SU-DHL-6 (cell line): ENCODE measurements around the gene ZNF763.
"Not testable (repeated sequence)": the region's sequence is repeated elsewhere in the genome, so short reads cannot be mapped to it uniquely, and the experiment has no call there.

Source experiments
- H2AFZ ChIP-seq: fragments of 200-600 bp; sonication (generic); 2 replicates; pipeline ENCODE4 v1.6.1; 2014; ENCODE audit warnings: low read depth, mild to moderate bottlenecking, moderate library complexity, mixed read lengths, antibody characterized with exemption, low read length; ENCODE audit not compliant: severe bottlenecking
- H3F3A ChIP-seq: fragments of 200-600 bp; shearing (Covaris generic); 2 replicates; pipeline ENCODE4 v1.6.0; 2016; ENCODE audit warnings: antibody characterized with exemption, mild to moderate bottlenecking; ENCODE audit not compliant: insufficient read depth
- H3K27ac ChIP-seq: fragments of 200-600 bp; sonication (generic); 2 replicates; pipeline ENCODE4 v1.5.1; 2016; ENCODE audit warnings: low read depth, mild to moderate bottlenecking, low read length, moderate library complexity, mixed read lengths
- H3K27me3 ChIP-seq: fragments of 200-600 bp; sonication (generic), shearing (Covaris generic); 2 replicates; pipeline ENCODE4 v1.6.0; 2014; ENCODE audit warnings: mild to moderate bottlenecking, low read length
- H3K36me3 ChIP-seq: fragments of 200-600 bp; sonication (generic); 2 replicates; pipeline ENCODE4 v1.6.1; 2014; ENCODE audit warnings: mild to moderate bottlenecking, low read length, mixed read lengths
- H3K4me2 ChIP-seq: fragments of 300-600, 200-600 bp; shearing (Covaris generic), sonication (generic); 2 replicates; pipeline ENCODE4 v1.6.0; 2014; ENCODE audit warnings: low read length, low read depth, mild to moderate bottlenecking; ENCODE audit not compliant: poor library complexity, severe bottlenecking
- H3K4me3 ChIP-seq: fragments of 200-600 bp; sonication (generic); 2 replicates; pipeline ENCODE4 v1.5.1; 2014; ENCODE audit warnings: antibody characterized with exemption, low read length, mild to moderate bottlenecking, mixed read lengths; ENCODE audit not compliant: insufficient read depth, poor library complexity, severe bottlenecking
- H3K79me2 ChIP-seq: fragments of 200-600 bp; sonication (generic); 2 replicates; pipeline ENCODE4 v1.6.1; 2014; ENCODE audit warnings: mild to moderate bottlenecking, low read length, moderate library complexity; ENCODE audit not compliant: insufficient read depth
- H3K9ac ChIP-seq: fragments of 200-600 bp; sonication (generic); 2 replicates; pipeline ENCODE4 v1.7.0; 2014; ENCODE audit warnings: mild to moderate bottlenecking, low read length
- H3K9me2 ChIP-seq: fragments of 200-600 bp; sonication (generic); replicated peaks from 2 replicates; pipeline ENCODE4 v1.6.1; 2014; ENCODE audit warnings: low read length; ENCODE audit not compliant: insufficient read depth
- H3K9me3 ChIP-seq: fragments of 200-600 bp; sonication (generic); 2 replicates; pipeline ENCODE4 v1.6.1; 2014; ENCODE audit warnings: low read length, mixed read lengths; ENCODE audit not compliant: insufficient read depth
- H4K20me1 ChIP-seq: fragments of 200-600 bp; sonication (generic); 2 replicates; pipeline ENCODE4 v1.6.1; 2014; ENCODE audit warnings: low read depth, mild to moderate bottlenecking, antibody characterized with exemption, low read length, moderate library complexity, mixed read lengths
- EZH2phosphoT487 ChIP-seq: fragments of 200-600 bp; sonication (generic), shearing (Covaris generic); conservative IDR thresholded peaks from 2 replicates; pipeline ENCODE4 v1.6.1; 2018; ENCODE audit warnings: mild to moderate bottlenecking, antibody characterized with exemption, low read length, moderate library complexity, mixed read lengths
- TF ChIP-seq, protein P1 (sequence below): fragments of 200-600 bp; sonication (generic); IDR thresholded peaks from one replicate; pipeline ENCODE4 v1.5.1; 2017; ENCODE audit warnings: antibody characterized with exemption, mild to moderate bottlenecking, low read length, moderate library complexity; ENCODE audit not compliant: insufficient read depth, poor library complexity, severe bottlenecking

Gene ZNF763

DNA sequence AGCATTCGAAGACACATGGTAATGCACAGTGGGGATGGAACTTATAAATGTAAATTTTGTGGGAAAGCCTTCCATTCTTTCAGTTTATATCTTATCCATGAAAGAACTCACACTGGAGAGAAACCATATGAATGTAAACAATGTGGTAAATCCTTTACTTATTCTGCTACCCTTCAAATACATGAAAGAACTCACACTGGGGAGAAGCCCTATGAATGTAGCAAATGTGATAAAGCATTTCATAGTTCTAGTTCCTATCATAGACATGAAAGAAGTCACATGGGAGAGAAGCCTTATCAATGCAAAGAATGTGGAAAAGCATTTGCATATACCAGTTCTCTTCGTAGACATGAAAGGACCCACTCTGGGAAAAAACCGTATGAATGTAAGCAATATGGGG lies 16.2 kb upstream of the ZNF763 start:
- peaks cover 82% of the 10 kb centered on the region for H3K9me3 ChIP-seq
- H3K27ac ChIP-seq, result no peak overlapping the region
- H3K79me2 ChIP-seq, result peaks cover 31% of the 10 kb centered on the region
- no peak overlapping the region for H2AFZ ChIP-seq
- H4K20me1 ChIP-seq, result no peaks in the 10 kb centered on the region
- H3K9me2 ChIP-seq, result no peaks in the 10 kb centered on the region
- no peaks in the 10 kb centered on the region for H3F3A ChIP-seq
- no peak overlapping the region for H3K9ac ChIP-seq
- no peak for TF ChIP-seq EZH2phosphoT487
- TF ChIP-seq, protein P1, sequence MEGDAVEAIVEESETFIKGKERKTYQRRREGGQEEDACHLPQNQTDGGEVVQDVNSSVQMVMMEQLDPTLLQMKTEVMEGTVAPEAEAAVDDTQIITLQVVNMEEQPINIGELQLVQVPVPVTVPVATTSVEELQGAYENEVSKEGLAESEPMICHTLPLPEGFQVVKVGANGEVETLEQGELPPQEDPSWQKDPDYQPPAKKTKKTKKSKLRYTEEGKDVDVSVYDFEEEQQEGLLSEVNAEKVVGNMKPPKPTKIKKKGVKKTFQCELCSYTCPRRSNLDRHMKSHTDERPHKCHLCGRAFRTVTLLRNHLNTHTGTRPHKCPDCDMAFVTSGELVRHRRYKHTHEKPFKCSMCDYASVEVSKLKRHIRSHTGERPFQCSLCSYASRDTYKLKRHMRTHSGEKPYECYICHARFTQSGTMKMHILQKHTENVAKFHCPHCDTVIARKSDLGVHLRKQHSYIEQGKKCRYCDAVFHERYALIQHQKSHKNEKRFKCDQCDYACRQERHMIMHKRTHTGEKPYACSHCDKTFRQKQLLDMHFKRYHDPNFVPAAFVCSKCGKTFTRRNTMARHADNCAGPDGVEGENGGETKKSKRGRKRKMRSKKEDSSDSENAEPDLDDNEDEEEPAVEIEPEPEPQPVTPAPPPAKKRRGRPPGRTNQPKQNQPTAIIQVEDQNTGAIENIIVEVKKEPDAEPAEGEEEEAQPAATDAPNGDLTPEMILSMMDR, result no peak
- no peak overlapping the region for H3K4me3 ChIP-seq
- no peaks in the 10 kb centered on the region for H3K27me3 ChIP-seq
- peaks cover 82% of the 10 kb centered on the region for H3K36me3 ChIP-seq
- H3K4me2 ChIP-seq, result no peak overlapping the region

DNA sequence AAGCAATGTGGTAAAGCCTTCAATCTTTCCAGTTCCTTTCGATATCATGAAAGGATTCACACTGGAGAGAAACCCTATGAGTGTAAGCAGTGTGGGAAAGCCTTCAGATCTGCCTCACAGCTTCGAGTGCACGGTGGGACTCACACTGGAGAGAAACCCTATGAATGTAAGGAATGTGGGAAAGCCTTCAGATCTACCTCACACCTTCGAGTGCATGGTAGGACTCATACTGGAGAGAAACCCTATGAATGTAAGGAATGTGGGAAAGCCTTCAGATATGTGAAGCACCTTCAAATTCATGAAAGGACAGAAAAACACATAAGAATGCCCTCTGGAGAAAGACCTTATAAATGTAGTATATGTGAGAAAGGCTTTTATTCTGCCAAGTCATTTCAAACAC lies 15.6 kb upstream of the ZNF763 start:
- Histone ChIP-seq H3F3A (no peaks in the 10 kb centered on the region), H3K9me3 (peaks cover 76% of the 10 kb centered on the region), H3K27me3 (no peaks in the 10 kb centered on the region), H2AFZ (no peak overlapping the region), H3K79me2 (peaks cover 26% of the 10 kb centered on the region; the same call in 1 of the 2 replicates), H3K4me2 (no peak overlapping the region), H3K36me3 (peaks cover 79% of the 10 kb centered on the region), H3K27ac (no peak overlapping the region), H3K9me2 (no peaks in the 10 kb centered on the region), H3K9ac (no peak overlapping the region), H4K20me1 (no peaks in the 10 kb centered on the region), H3K4me3 (no peak overlapping the region)
- TF ChIP-seq, protein P1, result no peak
- TF ChIP-seq EZH2phosphoT487, result no peak

DNA sequence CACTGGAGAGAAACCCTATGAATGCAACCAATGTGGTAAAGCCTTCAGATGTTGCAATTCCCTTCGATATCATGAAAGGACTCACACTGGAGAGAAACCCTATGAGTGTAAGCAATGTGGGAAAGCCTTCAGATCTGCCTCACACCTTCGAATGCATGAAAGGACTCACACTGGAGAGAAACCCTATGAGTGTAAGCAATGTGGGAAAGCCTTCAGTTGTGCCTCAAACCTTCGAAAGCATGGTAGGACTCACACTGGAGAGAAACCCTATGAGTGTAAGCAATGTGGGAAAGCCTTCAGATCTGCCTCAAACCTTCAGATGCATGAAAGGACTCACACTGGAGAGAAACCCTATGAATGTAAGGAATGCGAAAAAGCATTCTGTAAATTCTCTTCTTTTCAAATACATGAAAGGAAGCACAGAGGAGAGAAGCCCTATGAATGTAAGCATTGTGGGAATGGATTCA lies 15.2 kb upstream of the ZNF763 start:
- H3K27me3 ChIP-seq, H3K27ac ChIP-seq, H3K9ac ChIP-seq, H3K4me2 ChIP-seq, H4K20me1 ChIP-seq, H3K9me2 ChIP-seq, H3F3A ChIP-seq, H3K4me3 ChIP-seq, H2AFZ ChIP-seq: not testable (repeated sequence)
- H3K9me3 ChIP-seq, result peaks cover 72% of the 10 kb centered on the region
- peaks cover 21% of the 10 kb centered on the region; the same call in 1 of the 2 replicates for H3K79me2 ChIP-seq
- peaks cover 75% of the 10 kb centered on the region for H3K36me3 ChIP-seq

DNA sequence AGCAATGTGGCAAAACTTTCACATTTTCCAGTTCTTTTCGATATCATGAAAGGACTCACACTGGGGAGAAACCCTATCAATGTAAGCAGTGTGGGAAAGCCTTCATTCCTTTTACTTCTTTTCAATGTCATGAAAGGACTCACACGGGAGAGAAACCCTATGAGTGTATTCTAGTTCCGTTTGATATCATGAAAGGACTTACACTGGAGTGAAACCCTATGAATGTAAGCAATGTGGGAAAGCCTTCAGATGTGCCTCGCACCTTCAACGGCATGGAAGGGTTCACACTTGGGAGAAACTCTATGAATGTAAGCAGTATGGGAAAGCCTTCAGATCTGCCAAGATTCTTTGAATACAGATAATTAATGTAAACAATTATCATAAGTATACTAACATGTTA lies 14.5 kb upstream of the ZNF763 start:
- H2AFZ ChIP-seq, result no peak overlapping the region
- H3K9ac ChIP-seq, result no peak overlapping the region
- H3K27me3 ChIP-seq, result no peaks in the 10 kb centered on the region
- no peaks in the 10 kb centered on the region for H3K9me2 ChIP-seq
- H3K27ac ChIP-seq, result no peak overlapping the region
- no peak for TF ChIP-seq EZH2phosphoT487
- TF ChIP-seq, protein P1, result no peak
- H3K36me3 ChIP-seq, result peaks cover 70% of the 10 kb centered on the region
- H3K9me3 ChIP-seq, result peaks cover 65% of the 10 kb centered on the region
- peaks cover 15% of the 10 kb centered on the region; the same call in 1 of the 2 replicates for H3K79me2 ChIP-seq
- no peaks in the 10 kb centered on the region for H3F3A ChIP-seq
- no peak overlapping the region for H3K4me3 ChIP-seq
- H4K20me1 ChIP-seq, result no peaks in the 10 kb centered on the region
- H3K4me2 ChIP-seq, result no peak overlapping the region
